HG03175 (cell line): Measurements from ENCODE around the gene SEC61A1.

Experiments used
- ATAC-seq: cut with Tn5 transposase; IDR thresholded peaks from one replicate; pipeline ENCODE4 v1.9.1; 2021; ENCODE audit warnings: mild to moderate bottlenecking, moderate library complexity; ENCODE audit not compliant: unreplicated experiment

The SEC61A1 gene

GRCh38 chr3:128107834-128108233, 55.6 kb downstream of the SEC61A1 start:
- ATAC-seq, result no peak

GRCh38 chr3:128111147-128111546, 58.9 kb downstream of the SEC61A1 start:
- ATAC-seq, result no peak

GRCh38 chr3:128112357-128112968, 60.2 kb downstream of the SEC61A1 start:
- peak; percentile 70 for ATAC-seq

GRCh38 chr3:128113817-128114794, 61.9 kb downstream of the SEC61A1 start:
- peak; percentile 77 for ATAC-seq
